Upper lobe of right lung (tissue), 1 donor: ENCODE measurements around the gene KCNJ2. TPM values are rescaled to one million over a fixed set of nuclear protein-coding genes. Genes with fewer than 3 reads are reported as not detected.

Experiments
- ATAC-seq: fragments of 200-7000 bp; cut with Tn5 transposase; one replicate; pipeline ENCODE4 v1.9.1; 2020; ENCODE audit warnings: mild to moderate bottlenecking, moderate library complexity
- DNase-seq: peaks from one replicate; pipeline ENCODE4 v3.0.0-alpha.2; 2020
- H3K27ac ChIP-seq: fragments of 200-600 bp; one replicate; pipeline ENCODE4 v1.8.0; 2022
- H3K27me3 ChIP-seq: fragments of 200-600 bp; one replicate; pipeline ENCODE4 v1.8.0; 2022; ENCODE audit warnings: mild to moderate bottlenecking
- H3K36me3 ChIP-seq: fragments of 200-600 bp; one replicate; pipeline ENCODE4 v1.8.0; 2022
- H3K4me1 ChIP-seq: fragments of 200-600 bp; one replicate; pipeline ENCODE4 v1.8.0; 2022
- H3K4me3 ChIP-seq: fragments of 200-600 bp; one replicate; pipeline ENCODE4 v1.8.0; 2022; ENCODE audit warnings: mild to moderate bottlenecking
- H3K9me3 ChIP-seq: fragments of 200-600 bp; one replicate; pipeline ENCODE4 v1.8.0; 2022
- CTCF ChIP-seq: fragments of 200-600 bp; IDR thresholded peaks from one replicate; pipeline ENCODE4 v1.8.0; 2022; ENCODE audit warnings: antibody characterized with exemption
- intact Hi-C: fragments of 100-400 bp; cut with DNase I; formaldehyde crosslinking; loops from one replicate; pipeline ENCODE4 v1.11.0; 2022
- total RNA-seq: library from RNA; stranded (reverse); fragmentation: NEBNext Ultra II Directional; extraction: Animal tissue kit (Norgen Biotek cat#: 25700); gene quantifications from one replicate; pipeline ENCODE4 v1.2.1, GENCODE V29; 2021
- donor health status: DM: no; HTN: yes; CAD: no; lungs with severe emphysema.

Gene KCNJ2
- total RNA-seq, 1 donor from 2014 or later: 18.1 TPM

- Histone ChIP-seq H3K27me3 (no peaks in the 10 kb centered on the region), H3K4me1 (peaks cover 4% of the 10 kb centered on the region), H3K27ac (no peak overlapping the region), H3K36me3 (no peaks in the 10 kb centered on the region), H3K4me3 (no peak overlapping the region), H3K9me3 (no peaks in the 10 kb centered on the region)
- DNase-seq: no peak
- intact Hi-C loops: no loop called here
- no peak for ATAC-seq
- no peak for TF ChIP-seq CTCF
Observed at GRCh38 chr17:70132505-70132904, 36.8 kb upstream of the KCNJ2 start.

- Histone ChIP-seq H3K36me3 (no peaks in the 10 kb centered on the region), H3K9me3 (no peaks in the 10 kb centered on the region), H3K27me3 (no peaks in the 10 kb centered on the region), H3K27ac (no peak overlapping the region), H3K4me3 (no peak overlapping the region), H3K4me1 (peaks cover 4% of the 10 kb centered on the region)
- no peak for TF ChIP-seq CTCF
- DNase-seq: no peak
- intact Hi-C loops: no loop called here
- ATAC-seq: no peak
Observed at GRCh38 chr17:70134042-70134441, 35.3 kb upstream of the KCNJ2 start.

- Histone ChIP-seq H3K27me3 (no peaks in the 10 kb centered on the region), H3K9me3 (no peaks in the 10 kb centered on the region), H3K4me3 (no peak overlapping the region), H3K27ac (no peak overlapping the region), H3K4me1 (peaks cover 4% of the 10 kb centered on the region), H3K36me3 (no peaks in the 10 kb centered on the region)
- ATAC-seq (no peak), DNase-seq (no peak)
- intact Hi-C loops: no loop called here
- TF ChIP-seq CTCF: no peak
Observed at GRCh38 chr17:70134777-70135176, 34.6 kb upstream of the KCNJ2 start.

GRCh38 chr17:70136131-70136530 is 33.2 kb upstream of the KCNJ2 start:
- DNase-seq: no peak
- Histone ChIP-seq H3K36me3 (no peaks in the 10 kb centered on the region), H3K4me1 (peaks cover 4% of the 10 kb centered on the region), H3K27me3 (no peaks in the 10 kb centered on the region), H3K4me3 (no peak overlapping the region), H3K27ac (no peak overlapping the region), H3K9me3 (no peaks in the 10 kb centered on the region)
- peak; percentile 44 for ATAC-seq
- TF ChIP-seq CTCF: no peak
- intact Hi-C loops: no loop called here

- DNase-seq (no peak), ATAC-seq (peak; percentile 94)
- Histone ChIP-seq H3K36me3 (no peaks in the 10 kb centered on the region), H3K27ac (peak overlapping the region; percentile 87), H3K4me1 (peaks cover 4% of the 10 kb centered on the region), H3K27me3 (no peaks in the 10 kb centered on the region), H3K4me3 (peak overlapping the region; percentile 35), H3K9me3 (no peaks in the 10 kb centered on the region)
- no peak for TF ChIP-seq CTCF
- intact Hi-C loops: no loop called here
Observed at GRCh38 chr17:70137451-70138230, 31.7 kb upstream of the KCNJ2 start.
